H9 (cell line): ENCODE results near the gene KRT13. TPM values are rescaled to one million over a fixed set of nuclear protein-coding genes. Genes with fewer than 3 reads are reported as not detected.

ENCODE experiments used
- DNase-seq: peaks from one replicate; pipeline ENCODE4 v3.0.0-alpha.2; 2017
- H2AFZ ChIP-seq: one replicate; pipeline ENCODE4 v1.6.1; 2013; ENCODE audit warnings: mild to moderate bottlenecking, low read length, control low read depth, moderate library complexity
- H2AK5ac ChIP-seq: 2 replicates; pipeline ENCODE4 v1.6.1; 2013; ENCODE audit warnings: low read length, control low read depth, mixed read lengths; ENCODE audit not compliant: insufficient read length
- H2BK120ac ChIP-seq: one replicate; pipeline ENCODE4 v1.6.1; 2013; ENCODE audit warnings: low read depth, mild to moderate bottlenecking, low read length, control low read depth, inconsistent platforms; ENCODE audit not compliant: poor library complexity, severe bottlenecking
- H2BK12ac ChIP-seq: 2 replicates; pipeline ENCODE4 v1.6.1; 2013; ENCODE audit warnings: low read length, control low read depth, mixed read lengths, low read depth; ENCODE audit not compliant: insufficient read length
- H2BK15ac ChIP-seq: 2 replicates; pipeline ENCODE4 v1.6.1; 2013; ENCODE audit warnings: low read depth, low read length, control low read depth
- H2BK20ac ChIP-seq: one replicate; pipeline ENCODE4 v1.6.1; 2013; ENCODE audit warnings: low read depth, mild to moderate bottlenecking, low read length, control low read depth, inconsistent platforms; ENCODE audit not compliant: poor library complexity, severe bottlenecking
- H2BK5ac ChIP-seq: 2 replicates; pipeline ENCODE4 v1.6.1; 2013; ENCODE audit warnings: low read length, control low read depth, mixed read lengths; ENCODE audit not compliant: insufficient read length
- H3K14ac ChIP-seq: 2 replicates; pipeline ENCODE4 v1.6.1; 2013; ENCODE audit warnings: low read length, control low read depth; ENCODE audit not compliant: insufficient read depth
- H3K18ac ChIP-seq: 2 replicates; pipeline ENCODE4 v1.6.1; 2013; ENCODE audit warnings: low read depth, mild to moderate bottlenecking, mixed read lengths, low read length, control low read depth; ENCODE audit not compliant: insufficient read length
- H3K23ac ChIP-seq: 2 replicates; pipeline ENCODE4 v1.6.1; 2013; ENCODE audit warnings: low read length, control low read depth, mixed read lengths, low read depth; ENCODE audit not compliant: insufficient read length
- H3K23me2 ChIP-seq: 2 replicates; pipeline ENCODE4 v1.6.1; 2013; ENCODE audit warnings: low read depth, mild to moderate bottlenecking, mixed read lengths, low read length, control low read depth; ENCODE audit not compliant: insufficient read length, poor library complexity, severe bottlenecking
- H3K27ac ChIP-seq: 2 replicates; pipeline ENCODE4 v1.5.1; 2013; ENCODE audit warnings: low read length, control low read depth, mixed read lengths, low read depth; ENCODE audit not compliant: insufficient read length
- H3K27me3 ChIP-seq: 2 replicates; pipeline ENCODE4 v1.6.1; 2013; ENCODE audit warnings: low read length, control low read depth, inconsistent platforms; ENCODE audit not compliant: insufficient read depth
- H3K4ac ChIP-seq: 2 replicates; pipeline ENCODE4 v1.6.1; 2013; ENCODE audit warnings: low read depth, mild to moderate bottlenecking, control low read depth, inconsistent platforms, low read length, moderate library complexity
- H3K4me1 ChIP-seq: 2 replicates; pipeline ENCODE4 v1.6.1; 2013; ENCODE audit warnings: low read length, control low read depth, inconsistent platforms; ENCODE audit not compliant: insufficient read depth
- H3K4me2 ChIP-seq: 2 replicates; pipeline ENCODE4 v1.6.1; 2013; ENCODE audit warnings: low read length, control low read depth, mixed read lengths; ENCODE audit not compliant: insufficient read length, insufficient read depth
- H3K56ac ChIP-seq: 2 replicates; pipeline ENCODE4 v1.6.1; 2013; ENCODE audit warnings: low read depth, mild to moderate bottlenecking, mixed read lengths, low read length, control low read depth; ENCODE audit not compliant: insufficient read length
- H3K79me1 ChIP-seq: 2 replicates; pipeline ENCODE4 v1.6.1; 2013; ENCODE audit warnings: low read depth, mild to moderate bottlenecking, moderate library complexity, low read length, control low read depth, inconsistent platforms; ENCODE audit not compliant: insufficient read depth, poor library complexity, severe bottlenecking
- H3K79me2 ChIP-seq: 2 replicates; pipeline ENCODE4 v1.6.1; 2013; ENCODE audit warnings: low read length, control low read depth, inconsistent platforms; ENCODE audit not compliant: insufficient read depth
- H3K9ac ChIP-seq: 2 replicates; pipeline ENCODE4 v1.6.1; 2013; ENCODE audit warnings: low read length, control low read depth, mixed read lengths; ENCODE audit not compliant: insufficient read length; ENCODE audit errors: extremely low read depth
- H3K9me3 ChIP-seq: one replicate; pipeline ENCODE4 v1.6.1; 2013; ENCODE audit warnings: low read depth, low read length, inconsistent platforms; ENCODE audit not compliant: control insufficient read depth
- H3T11ph ChIP-seq: one replicate; pipeline ENCODE4 v1.6.1; 2013; ENCODE audit warnings: mild to moderate bottlenecking, low read length, control low read depth, inconsistent platforms
- H4K20me1 ChIP-seq: one replicate; pipeline ENCODE4 v1.6.1; 2013; ENCODE audit not compliant: control insufficient read depth, insufficient read length, insufficient read depth
- H4K5ac ChIP-seq: 2 replicates; pipeline ENCODE4 v1.6.1; 2013; ENCODE audit warnings: low read depth, mild to moderate bottlenecking, mixed read lengths, low read length, control low read depth; ENCODE audit not compliant: insufficient read length
- H4K8ac ChIP-seq: replicated peaks from 2 replicates; pipeline ENCODE4 v1.6.1; 2013; ENCODE audit warnings: low read length, control low read depth, mixed read lengths, low read depth; ENCODE audit not compliant: insufficient read length
- H4K91ac ChIP-seq: 2 replicates; pipeline ENCODE4 v1.6.1; 2013; ENCODE audit warnings: low read depth, mild to moderate bottlenecking, moderate library complexity, mixed read lengths, low read length, control low read depth; ENCODE audit not compliant: insufficient read length
- H3K27ac Mint-ChIP-seq, 3 experiments: 2 replicates in 2 of 3; 3 replicates in 1 of 3; pipeline ENCODE4 v1.8.0; 2020 to 2021; ENCODE audit warnings: mixed read lengths in 3 of 3, mild to moderate bottlenecking in 1 of 3, moderate library complexity in 1 of 3
- H3K27me3 Mint-ChIP-seq: 2 replicates; pipeline ENCODE4 v1.8.0; 2021; ENCODE audit warnings: low read depth, mild to moderate bottlenecking, moderate library complexity, mixed read lengths
- H3K36me3 Mint-ChIP-seq, 3 experiments: 2 replicates in 2 of 3; 3 replicates in 1 of 3; pipeline ENCODE4 v1.8.0; 2020 to 2021; ENCODE audit warnings: low read depth in 3 of 3, mixed read lengths in 3 of 3; ENCODE audit not compliant: insufficient read depth in 1 of 3
- H3K4me1 Mint-ChIP-seq, 2 experiments: 2 replicates each; pipeline ENCODE4 v1.8.0; 2020; ENCODE audit warnings: mixed read lengths in 2 of 2
- H3K4me3 Mint-ChIP-seq, 2 experiments: 2 replicates in 1 of 2; 3 replicates in 1 of 2; pipeline ENCODE4 v1.8.0; 2020 to 2021; ENCODE audit warnings: mild to moderate bottlenecking in 2 of 2, mixed read lengths in 2 of 2, moderate library complexity in 1 of 2
- H3K9me3 Mint-ChIP-seq, 2 experiments: 2 replicates in 1 of 2; 3 replicates in 1 of 2; pipeline ENCODE4 v1.8.0; 2020; ENCODE audit warnings: mild to moderate bottlenecking in 2 of 2, mixed read lengths in 2 of 2, moderate library complexity in 1 of 2
- CTCF ChIP-seq: fragments of 200-600 bp; sonication (generic); conservative IDR thresholded peaks from 3 replicates; pipeline ENCODE4 v1.8.0; 2021; ENCODE audit warnings: antibody characterized with exemption, mild to moderate bottlenecking
- WGBS: extraction: QIAGEN DNeasy Blood & Tissue Kit; methylation state at CpG from one replicate; pipeline ENCODE4 v1.1.7; 2013; ENCODE audit warnings: missing lambda C conversion rate, low lambda C conversion rate, mixed read lengths; ENCODE audit not compliant: insufficient read length; ENCODE audit errors: extremely low coverage; 5-methylcytosine and 5-hydroxymethylcytosine counted together
- total RNA-seq: library from RNA; stranded (reverse); gene quantifications from 2 replicates; pipeline ENCODE4 v1.2.1, GENCODE V29; 2021

The KRT13 gene
- total RNA-seq, 1 experiment from 2014 or later: not detected

- H3K4ac ChIP-seq: no peak overlapping the region
Observed at GRCh38 chr17:41476866-41477815, 28.3 kb downstream of the KRT13 start.

More at GRCh38 chr17:41476866-41477815, 28.3 kb downstream of the KRT13 start:
- Histone ChIP-seq H3K9me3 (no peaks in the 10 kb centered on the region), H4K8ac (no peak overlapping the region), H2BK5ac (no peak overlapping the region), H3K23me2 (no peaks in the 10 kb centered on the region), H2AFZ (no peak overlapping the region), H3T11ph (no peak overlapping the region), H3K4me1 (no peaks in the 10 kb centered on the region), H2AK5ac (no peak overlapping the region), H3K27ac (no peak overlapping the region), H4K20me1 (no peaks in the 10 kb centered on the region), H2BK12ac (no peak overlapping the region), H3K18ac (no peak overlapping the region), H3K9ac (no peak overlapping the region), H3K14ac (no peak overlapping the region), H4K91ac (no peak overlapping the region), H3K56ac (no peak overlapping the region), H4K5ac (no peak overlapping the region), H2BK15ac (no peak overlapping the region), H3K4me2 (no peak overlapping the region), H3K79me1 (no peaks in the 10 kb centered on the region), H2BK20ac (no peak overlapping the region), H2BK120ac (no peak overlapping the region), H3K79me2 (no peaks in the 10 kb centered on the region), H3K23ac (no peak overlapping the region), H3K27me3 (no peaks in the 10 kb centered on the region)
- Mint-ChIP-seq H3K27me3 (peaks cover 3% of the 10 kb centered on the region), H3K36me3 (no peaks in the 10 kb centered on the region; a peak in 1 of 7 replicates), H3K9me3 (peaks cover 0 to 2% of the 10 kb centered on the region in 2 experiments; a peak in 2 of 5 replicates), H3K4me1 (no peaks in the 10 kb centered on the region), H3K4me3 (no peak overlapping the region), H3K27ac (no peak overlapping the region)
- no peak for TF ChIP-seq CTCF
- DNase-seq: no peak
- no CpG with 5 or more reads among the region's 22 CpGs for WGBS
